Endodermal cell (in vitro differentiated cells): ENCODE results near the gene ADTRP. TPM values are rescaled to one million over a fixed set of nuclear protein-coding genes. Genes with fewer than 3 reads are reported as not detected.
"Not testable (repeated sequence)": the region's sequence is repeated elsewhere in the genome, so short reads cannot be mapped to it uniquely, and the experiment has no call there.

Experiments
- DNase-seq: peaks from one replicate; pipeline ENCODE4 v3.0.0-alpha.2; 2017
- H3K27ac ChIP-seq: 2 replicates; pipeline ENCODE4 v1.5.1; 2013; ENCODE audit warnings: mild to moderate bottlenecking, low read depth, low read length, moderate library complexity
- H3K27me3 ChIP-seq: 2 replicates; pipeline ENCODE4 v1.6.1; 2013; ENCODE audit warnings: mild to moderate bottlenecking, low read length, moderate library complexity; ENCODE audit not compliant: insufficient read depth, control insufficient read depth, poor library complexity, severe bottlenecking
- H3K36me3 ChIP-seq: 2 replicates; pipeline ENCODE4 v1.7.0; 2013; ENCODE audit warnings: mild to moderate bottlenecking, low read length, moderate library complexity; ENCODE audit not compliant: control insufficient read depth, insufficient read depth
- H3K4me1 ChIP-seq: one replicate; pipeline ENCODE4 v1.7.0; 2013; ENCODE audit warnings: low read length; ENCODE audit not compliant: control insufficient read depth, insufficient read depth
- H3K4me3 ChIP-seq: 2 replicates; pipeline ENCODE4 v1.5.1; 2013; ENCODE audit warnings: mild to moderate bottlenecking, low read length, moderate library complexity
- H3K9ac ChIP-seq: 2 replicates; pipeline ENCODE4 v1.6.1; 2013; ENCODE audit warnings: mild to moderate bottlenecking, low read length, moderate library complexity; ENCODE audit not compliant: poor library complexity, severe bottlenecking; ENCODE audit errors: extremely low read depth
- H3K9me3 ChIP-seq: 2 replicates; pipeline ENCODE4 v1.6.1; 2013; ENCODE audit warnings: mild to moderate bottlenecking, low read length, moderate library complexity; ENCODE audit not compliant: control insufficient read depth
- H3K27ac Mint-ChIP-seq: 2 replicates; pipeline ENCODE4 v1.8.0; 2020; ENCODE audit warnings: mixed read lengths
- H3K27me3 Mint-ChIP-seq: 2 replicates; pipeline ENCODE4 v1.8.0; 2021; ENCODE audit warnings: mild to moderate bottlenecking, mixed read lengths; ENCODE audit not compliant: insufficient read depth
- H3K36me3 Mint-ChIP-seq: 2 replicates; pipeline ENCODE4 v1.8.0; 2020; ENCODE audit warnings: low read depth, mixed read lengths
- H3K4me1 Mint-ChIP-seq: 2 replicates; pipeline ENCODE4 v1.8.0; 2020; ENCODE audit warnings: mixed read lengths
- H3K4me3 Mint-ChIP-seq: 2 replicates; pipeline ENCODE4 v1.8.0; 2020; ENCODE audit warnings: mild to moderate bottlenecking, moderate library complexity, mixed read lengths
- H3K9me3 Mint-ChIP-seq: 2 replicates; pipeline ENCODE4 v1.8.0; 2020; ENCODE audit warnings: mild to moderate bottlenecking, mixed read lengths
- WGBS, 2 experiments: methylation state at CpG; one replicate each; pipeline versions ENCODE4 v1.1.5 to v1.1.7; 2013; ENCODE audit warnings: missing lambda C conversion rate in 2 of 2, mixed read lengths in 1 of 2; ENCODE audit not compliant: insufficient coverage in 1 of 2, insufficient read length in 1 of 2; 5-methylcytosine and 5-hydroxymethylcytosine counted together
- total RNA-seq, 2 donors: library from RNA; stranded (reverse); fragmentation: NEBNext Ultra II Directional in 1 of 2; extraction: Animal tissue kit (Norgen Biotek cat#: 25700) in 1 of 2; gene quantifications; 2 replicates in 1 of 2; 3 replicates in 1 of 2; pipeline ENCODE4 v1.2.1, GENCODE V29; 2021
- TF ChIP-seq, protein P1 (sequence below): fragments of 200-600 bp; sonication (generic); conservative IDR thresholded peaks from 2 replicates; pipeline ENCODE4 v1.5.0; 2021; ENCODE audit warnings: antibody characterized with exemption, mild to moderate bottlenecking

The ADTRP gene
- total RNA-seq, 2 donors from 2014 or later: 0.20 to 0.29 TPM

- WGBS, 2 experiments: 73% methylated on average over 1 of the region's 1 CpG; no CpG with 5 or more reads in 1 of the 2 experiments
- Mint-ChIP-seq H3K36me3 (no peaks in the 10 kb centered on the region), H3K27me3 (peaks cover 4% of the 10 kb centered on the region), H3K27ac (no peak overlapping the region), H3K4me3 (no peak overlapping the region), H3K4me1 (no peaks in the 10 kb centered on the region), H3K9me3 (peaks cover 5% of the 10 kb centered on the region)
- Histone ChIP-seq H3K36me3 (no peaks in the 10 kb centered on the region), H3K9me3 (no peaks in the 10 kb centered on the region), H3K4me1 (no peaks in the 10 kb centered on the region), H3K27me3 (no peaks in the 10 kb centered on the region), H3K9ac (no peak overlapping the region), H3K27ac (no peak overlapping the region), H3K4me3 (no peak overlapping the region)
- TF ChIP-seq, protein P1, sequence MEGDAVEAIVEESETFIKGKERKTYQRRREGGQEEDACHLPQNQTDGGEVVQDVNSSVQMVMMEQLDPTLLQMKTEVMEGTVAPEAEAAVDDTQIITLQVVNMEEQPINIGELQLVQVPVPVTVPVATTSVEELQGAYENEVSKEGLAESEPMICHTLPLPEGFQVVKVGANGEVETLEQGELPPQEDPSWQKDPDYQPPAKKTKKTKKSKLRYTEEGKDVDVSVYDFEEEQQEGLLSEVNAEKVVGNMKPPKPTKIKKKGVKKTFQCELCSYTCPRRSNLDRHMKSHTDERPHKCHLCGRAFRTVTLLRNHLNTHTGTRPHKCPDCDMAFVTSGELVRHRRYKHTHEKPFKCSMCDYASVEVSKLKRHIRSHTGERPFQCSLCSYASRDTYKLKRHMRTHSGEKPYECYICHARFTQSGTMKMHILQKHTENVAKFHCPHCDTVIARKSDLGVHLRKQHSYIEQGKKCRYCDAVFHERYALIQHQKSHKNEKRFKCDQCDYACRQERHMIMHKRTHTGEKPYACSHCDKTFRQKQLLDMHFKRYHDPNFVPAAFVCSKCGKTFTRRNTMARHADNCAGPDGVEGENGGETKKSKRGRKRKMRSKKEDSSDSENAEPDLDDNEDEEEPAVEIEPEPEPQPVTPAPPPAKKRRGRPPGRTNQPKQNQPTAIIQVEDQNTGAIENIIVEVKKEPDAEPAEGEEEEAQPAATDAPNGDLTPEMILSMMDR: no peak
- no peak for DNase-seq
Measured at GRCh38 chr6:11699576-11699975, 79.0 kb downstream of the ADTRP start.

GRCh38 chr6:11692451-11693376 lies 85.9 kb downstream of the ADTRP start:
- Mint-ChIP-seq H3K9me3 (peaks cover 11% of the 10 kb centered on the region), H3K4me1 (peaks cover 6% of the 10 kb centered on the region), H3K27ac (no peak overlapping the region), H3K4me3 (no peak overlapping the region), H3K27me3 (no peaks in the 10 kb centered on the region), H3K36me3 (no peaks in the 10 kb centered on the region)
- TF ChIP-seq, protein P1: no peak
- Histone ChIP-seq H3K4me3 (no peak overlapping the region), H3K36me3 (no peaks in the 10 kb centered on the region), H3K9ac (no peak overlapping the region), H3K27me3 (no peaks in the 10 kb centered on the region), H3K9me3 (no peaks in the 10 kb centered on the region), H3K27ac (no peak overlapping the region), H3K4me1 (no peaks in the 10 kb centered on the region)
- no peak for DNase-seq
- WGBS, 2 experiments: 95 to 96% methylated on average over 4 of the region's 4 CpGs

- Mint-ChIP-seq H3K4me3 (no peak overlapping the region), H3K27me3 (peaks cover 1% of the 10 kb centered on the region), H3K4me1 (peaks cover 16% of the 10 kb centered on the region), H3K36me3 (no peaks in the 10 kb centered on the region), H3K9me3 (peaks cover 6% of the 10 kb centered on the region), H3K27ac (no peak overlapping the region)
- DNase-seq: no peak
- Histone ChIP-seq H3K36me3 (no peaks in the 10 kb centered on the region), H3K4me1 (peaks cover 5% of the 10 kb centered on the region), H3K4me3 (no peak overlapping the region), H3K27ac (no peak overlapping the region), H3K9me3 (no peaks in the 10 kb centered on the region), H3K27me3 (no peaks in the 10 kb centered on the region), H3K9ac (no peak overlapping the region)
- TF ChIP-seq, protein P1: no peak
- WGBS, 2 experiments: 88% methylated on average over 3 of the region's 3 CpGs; no CpG with 5 or more reads in 1 of the 2 experiments
Measured at GRCh38 chr6:11689847-11690246, 88.8 kb downstream of the ADTRP start.

GRCh38 chr6:11689400-11689799 lies 89.2 kb downstream of the ADTRP start:
- not testable (repeated sequence) for H3K27me3 Mint-ChIP-seq

More at GRCh38 chr6:11689400-11689799, 89.2 kb downstream of the ADTRP start:
- H3K4me1 ChIP-seq, H3K27ac ChIP-seq, H3K27ac Mint-ChIP-seq, H3K36me3 ChIP-seq, H3K36me3 Mint-ChIP-seq, DNase-seq, H3K9ac ChIP-seq, H3K9me3 Mint-ChIP-seq, H3K4me3 ChIP-seq, H3K27me3 ChIP-seq, H3K9me3 ChIP-seq, H3K4me3 Mint-ChIP-seq: not testable (repeated sequence)
- 95 to 100% methylated on average over 1 of the region's 1 CpG for WGBS, 2 experiments
- H3K4me1 Mint-ChIP-seq: peaks cover 16% of the 10 kb centered on the region
